Central memory CD4-positive, alpha-beta T cell (primary cell): ENCODE measurements around the gene GIMAP6.

ENCODE experiments used
- DNase-seq: peaks from one replicate; pipeline ENCODE4 v3.0.0; 2022

Gene GIMAP6

GRCh38 chr7:150580638-150581394 lies 51.4 kb downstream of the GIMAP6 start:
- DNase-seq: no peak

- DNase-seq: peak; percentile 45
Measured at GRCh38 chr7:150579979-150580637, 52.1 kb downstream of the GIMAP6 start.
